ENCODE results near the gene JDP2.
A peak's percentile ranks its signal among the peaks of the same experiment; 100 is the strongest.

Gene JDP2

DNA sequence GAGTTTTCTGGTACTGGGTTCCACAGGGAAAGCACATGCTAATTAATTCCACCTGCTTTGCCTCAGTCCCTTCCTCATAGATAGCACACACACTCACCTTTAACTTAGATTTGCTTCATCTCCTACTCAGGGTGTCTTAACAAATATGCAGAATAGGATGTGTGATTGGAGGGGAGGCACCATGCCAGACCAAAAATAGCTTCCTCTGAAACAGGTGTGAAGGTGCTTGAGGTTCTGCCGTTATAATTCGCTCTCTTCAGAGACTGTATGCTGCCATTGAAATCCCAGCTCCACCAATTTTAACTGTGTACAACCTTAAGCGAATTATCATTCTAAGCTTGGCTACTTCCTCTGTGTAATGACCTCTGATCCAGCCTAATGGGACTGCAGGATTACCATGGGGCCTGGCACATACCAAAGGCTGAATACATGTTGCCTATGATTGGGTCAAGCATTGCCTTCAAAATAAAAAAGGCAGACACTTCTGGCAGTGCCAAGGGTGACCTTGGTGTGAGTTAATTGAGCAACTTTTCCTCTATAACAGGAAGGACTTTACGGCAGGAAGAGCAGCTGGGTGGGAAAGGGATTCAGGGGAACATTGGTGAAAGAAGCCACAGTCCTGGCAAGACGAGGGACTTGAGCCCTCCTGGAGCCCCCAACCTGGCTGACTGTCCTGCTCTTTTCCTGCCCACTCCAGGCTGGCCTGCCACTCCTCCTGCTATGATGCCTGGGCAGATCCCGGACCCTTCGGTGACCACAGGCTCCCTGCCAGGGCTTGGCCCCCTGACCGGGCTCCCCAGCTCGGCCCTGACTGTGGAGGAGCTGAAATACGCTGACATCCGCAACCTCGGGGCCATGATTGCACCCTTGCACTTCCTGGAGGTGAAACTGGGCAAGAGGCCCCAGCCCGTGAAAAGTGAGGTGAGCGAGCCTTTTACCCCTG is 9.7 kb downstream of the JDP2 start:
- H3K27me3 Mint-ChIP-seq (ENCODE audit: low read depth), result peaks cover 4% of the 10 kb centered on the region
- H3K4me1 Mint-ChIP-seq (ENCODE audit: low read depth), result peaks cover 19% of the 10 kb centered on the region
- no peaks in the 10 kb centered on the region for H3K9me3 Mint-ChIP-seq
- H3K4me3 Mint-ChIP-seq, result no peak overlapping the region
- no peak overlapping the region for H3K27ac Mint-ChIP-seq
- H3K36me3 Mint-ChIP-seq (ENCODE audit: low read depth), result peaks cover 7% of the 10 kb centered on the region

- no peak overlapping the region for H3K4me3 Mint-ChIP-seq
- peaks cover 7% of the 10 kb centered on the region for H3K36me3 Mint-ChIP-seq (ENCODE audit: low read depth)
- H3K27ac Mint-ChIP-seq, result peak overlapping the region; percentile 39
- no peaks in the 10 kb centered on the region for H3K9me3 Mint-ChIP-seq
- peaks cover 4% of the 10 kb centered on the region for H3K27me3 Mint-ChIP-seq (ENCODE audit: low read depth)
- peaks cover 17% of the 10 kb centered on the region for H3K4me1 Mint-ChIP-seq (ENCODE audit: low read depth)
Measured at GRCh38 chr14:75438486-75439080, 10.8 kb downstream of the JDP2 start.

GRCh38 chr14:75439989-75440388 is 12.2 kb downstream of the JDP2 start:
- H3K9me3 Mint-ChIP-seq, result no peaks in the 10 kb centered on the region
- H3K4me1 Mint-ChIP-seq (ENCODE audit: low read depth), result peaks cover 14% of the 10 kb centered on the region
- H3K4me3 Mint-ChIP-seq, result no peak overlapping the region
- no peak overlapping the region for H3K27ac Mint-ChIP-seq
- H3K27me3 Mint-ChIP-seq (ENCODE audit: low read depth), result peaks cover 4% of the 10 kb centered on the region
- peaks cover 7% of the 10 kb centered on the region for H3K36me3 Mint-ChIP-seq (ENCODE audit: low read depth)

GRCh38 chr14:75440733-75441477 is 13.1 kb downstream of the JDP2 start:
- no peaks in the 10 kb centered on the region for H3K9me3 Mint-ChIP-seq
- H3K27ac Mint-ChIP-seq, result no peak overlapping the region
- H3K4me3 Mint-ChIP-seq, result no peak overlapping the region
- peaks cover 5% of the 10 kb centered on the region for H3K36me3 Mint-ChIP-seq (ENCODE audit: low read depth)
- H3K27me3 Mint-ChIP-seq (ENCODE audit: low read depth), result peaks cover 4% of the 10 kb centered on the region
- peaks cover 5% of the 10 kb centered on the region for H3K4me1 Mint-ChIP-seq (ENCODE audit: low read depth)

DNA sequence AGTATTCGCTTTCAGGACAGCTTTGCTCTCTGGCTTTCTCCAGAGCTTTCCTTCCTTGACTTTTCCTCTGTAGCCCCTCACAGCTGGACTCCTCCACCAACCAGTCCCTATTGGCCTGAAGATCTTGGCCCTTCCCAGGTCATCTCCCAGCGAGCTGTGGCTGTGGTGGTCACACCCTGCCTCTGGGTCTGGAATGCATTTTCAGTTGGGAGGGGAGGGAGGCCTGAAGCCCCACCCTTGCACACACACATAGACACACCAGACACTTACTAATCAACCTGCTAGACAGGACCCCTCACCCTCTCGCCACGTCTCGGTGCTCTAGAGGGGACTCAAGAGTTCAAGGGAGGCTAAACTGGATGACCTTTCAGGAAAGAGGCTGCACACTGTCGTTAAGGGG is 13.9 kb downstream of the JDP2 start:
- Mint-ChIP-seq H3K9me3 (no peaks in the 10 kb centered on the region), H3K27me3 (ENCODE audit: low read depth) (peaks cover 4% of the 10 kb centered on the region), H3K4me3 (no peak overlapping the region), H3K36me3 (ENCODE audit: low read depth) (peaks cover 5% of the 10 kb centered on the region), H3K27ac (no peak overlapping the region), H3K4me1 (ENCODE audit: low read depth) (peaks cover 3% of the 10 kb centered on the region)

DNA sequence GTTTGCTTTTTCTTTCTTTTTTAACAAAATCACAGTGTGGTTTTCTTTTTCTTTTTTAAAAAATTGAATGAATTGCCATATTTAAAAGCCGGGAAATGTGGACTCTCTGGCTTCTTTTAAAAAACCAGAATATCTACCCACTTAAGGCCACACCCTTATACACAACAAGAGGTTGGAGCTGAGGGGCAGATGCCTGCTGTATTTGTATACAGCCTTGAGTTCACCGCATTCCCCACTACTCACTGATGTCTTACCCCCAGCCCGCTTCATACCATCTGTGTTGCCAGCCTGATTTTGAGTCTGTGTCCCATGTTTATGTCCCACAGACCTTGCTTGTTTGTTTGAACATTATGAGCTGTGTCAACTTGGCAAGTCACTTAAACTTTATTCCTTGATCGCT is 14.3 kb downstream of the JDP2 start:
- no peaks in the 10 kb centered on the region for H3K9me3 Mint-ChIP-seq
- peaks cover 3% of the 10 kb centered on the region for H3K4me1 Mint-ChIP-seq (ENCODE audit: low read depth)
- peaks cover 4% of the 10 kb centered on the region for H3K27me3 Mint-ChIP-seq (ENCODE audit: low read depth)
- H3K27ac Mint-ChIP-seq, result no peak overlapping the region
- no peak overlapping the region for H3K4me3 Mint-ChIP-seq
- H3K36me3 Mint-ChIP-seq (ENCODE audit: low read depth), result peaks cover 5% of the 10 kb centered on the region

DNA sequence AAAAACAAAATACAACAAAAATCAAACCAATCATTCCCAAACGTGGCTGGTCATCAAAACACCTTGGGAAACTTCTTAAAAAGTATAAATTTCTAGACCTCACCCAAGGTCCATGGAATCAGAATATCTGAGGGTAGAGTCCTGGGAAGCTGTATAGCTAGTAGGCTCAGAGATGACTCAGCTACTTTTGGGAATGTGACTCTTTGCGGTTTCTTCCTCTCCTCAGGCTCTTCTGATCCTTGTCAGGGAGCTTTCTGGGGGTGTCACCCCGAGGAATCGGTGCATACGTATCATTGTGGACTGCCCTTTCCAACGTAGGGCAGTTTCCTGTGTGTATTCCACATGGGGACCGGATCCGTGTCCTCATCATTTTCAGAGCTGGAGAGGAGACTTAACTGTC is 14.8 kb downstream of the JDP2 start:
- Mint-ChIP-seq H3K36me3 (ENCODE audit: low read depth) (peaks cover 5% of the 10 kb centered on the region), H3K4me3 (no peak overlapping the region), H3K9me3 (no peaks in the 10 kb centered on the region), H3K27me3 (ENCODE audit: low read depth) (peaks cover 4% of the 10 kb centered on the region), H3K27ac (no peak overlapping the region), H3K4me1 (ENCODE audit: low read depth) (peaks cover 3% of the 10 kb centered on the region)

DNA sequence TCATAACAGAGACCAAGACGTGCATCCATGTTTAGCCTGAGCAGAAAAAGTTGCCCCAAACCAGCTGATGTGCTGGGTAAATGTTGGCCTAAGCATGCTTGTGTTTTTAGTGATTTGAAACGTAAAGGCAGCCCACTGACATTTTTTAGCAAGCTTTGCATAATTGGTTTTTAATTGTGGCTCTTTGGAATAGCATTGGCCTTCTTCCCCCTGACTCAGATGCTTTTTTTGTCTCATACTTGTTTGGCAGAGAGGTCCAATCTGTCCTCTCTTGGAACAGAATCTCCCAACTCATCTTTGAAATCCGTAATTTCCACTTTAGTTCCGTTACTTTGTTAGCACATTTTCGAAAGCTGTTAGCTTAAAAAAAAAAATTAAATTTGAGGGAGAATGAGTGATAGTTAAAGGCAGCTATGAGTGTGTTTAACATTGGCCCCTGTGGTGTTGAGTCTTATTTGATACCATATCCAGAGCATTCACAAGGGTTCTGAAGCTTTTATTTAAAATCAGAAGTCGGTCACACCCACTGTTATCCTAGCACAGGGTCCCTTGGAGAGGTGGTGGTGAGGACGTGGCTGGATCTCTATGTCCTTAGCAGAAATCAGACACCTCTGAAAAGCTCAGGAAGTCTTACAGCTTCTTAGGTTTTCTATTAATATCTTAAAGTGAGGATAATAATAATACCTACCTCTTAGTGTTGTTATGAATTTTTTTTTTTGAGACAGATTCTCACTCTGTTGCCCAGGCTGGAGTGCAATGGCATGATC is 15.6 kb downstream of the JDP2 start:
- Mint-ChIP-seq H3K27me3 (ENCODE audit: low read depth) (peaks cover 4% of the 10 kb centered on the region), H3K4me3 (no peak overlapping the region), H3K9me3 (no peaks in the 10 kb centered on the region), H3K36me3 (ENCODE audit: low read depth) (peaks cover 2% of the 10 kb centered on the region), H3K4me1 (ENCODE audit: low read depth) (peaks cover 3% of the 10 kb centered on the region), H3K27ac (no peak overlapping the region)

GRCh38 chr14:75445236-75445635 is 17.4 kb downstream of the JDP2 start:
- peaks cover 9% of the 10 kb centered on the region for H3K27me3 Mint-ChIP-seq (ENCODE audit: low read depth)

GRCh38 chr14:75445963-75446362 is 18.1 kb downstream of the JDP2 start:
- Mint-ChIP-seq H3K27me3 (ENCODE audit: low read depth) (peaks cover 6% of the 10 kb centered on the region), H3K9me3 (no peaks in the 10 kb centered on the region), H3K27ac (no peak overlapping the region), H3K4me1 (ENCODE audit: low read depth) (peaks cover 7% of the 10 kb centered on the region), H3K4me3 (no peak overlapping the region), H3K36me3 (ENCODE audit: low read depth) (no peaks in the 10 kb centered on the region)

More at GRCh38 chr14:75445236-75445635, 17.4 kb downstream of the JDP2 start:
- Mint-ChIP-seq H3K9me3 (no peaks in the 10 kb centered on the region), H3K27ac (no peak overlapping the region), H3K4me3 (no peak overlapping the region), H3K4me1 (ENCODE audit: low read depth) (peaks cover 7% of the 10 kb centered on the region), H3K36me3 (ENCODE audit: low read depth) (peaks cover 2% of the 10 kb centered on the region)

GRCh38 chr14:75446447-75446846 is 18.6 kb downstream of the JDP2 start:
- H3K4me3 Mint-ChIP-seq, result no peak overlapping the region
- peaks cover 5% of the 10 kb centered on the region for H3K27me3 Mint-ChIP-seq (ENCODE audit: low read depth)
- no peak overlapping the region for H3K27ac Mint-ChIP-seq
- no peaks in the 10 kb centered on the region for H3K9me3 Mint-ChIP-seq
- peaks cover 7% of the 10 kb centered on the region for H3K4me1 Mint-ChIP-seq (ENCODE audit: low read depth)
- no peaks in the 10 kb centered on the region for H3K36me3 Mint-ChIP-seq (ENCODE audit: low read depth)

DNA sequence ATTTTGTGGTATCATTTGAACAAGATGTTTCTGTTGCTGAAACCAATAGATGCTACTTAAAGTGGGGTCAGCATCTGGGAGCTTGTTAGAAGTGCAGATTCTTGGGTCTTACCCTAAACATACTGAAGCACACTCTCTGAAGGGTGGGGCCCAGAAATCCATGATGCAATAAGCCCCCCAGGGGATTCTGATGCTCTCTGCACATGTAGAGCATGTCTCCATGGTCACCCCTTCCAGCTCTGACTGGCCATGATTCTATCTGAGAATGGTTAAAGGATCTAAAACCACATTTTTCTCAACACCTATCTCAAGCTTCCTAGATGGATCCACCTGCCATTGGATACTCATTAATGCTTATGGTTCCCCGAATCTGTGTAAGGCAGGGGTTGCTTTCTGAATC is 20.4 kb downstream of the JDP2 start:
- peaks cover 7% of the 10 kb centered on the region for H3K4me1 Mint-ChIP-seq (ENCODE audit: low read depth)
- H3K9me3 Mint-ChIP-seq, result no peaks in the 10 kb centered on the region
- no peak overlapping the region for H3K27ac Mint-ChIP-seq
- no peaks in the 10 kb centered on the region for H3K36me3 Mint-ChIP-seq (ENCODE audit: low read depth)
- no peak overlapping the region for H3K4me3 Mint-ChIP-seq
- peaks cover 5% of the 10 kb centered on the region for H3K27me3 Mint-ChIP-seq (ENCODE audit: low read depth)

DNA sequence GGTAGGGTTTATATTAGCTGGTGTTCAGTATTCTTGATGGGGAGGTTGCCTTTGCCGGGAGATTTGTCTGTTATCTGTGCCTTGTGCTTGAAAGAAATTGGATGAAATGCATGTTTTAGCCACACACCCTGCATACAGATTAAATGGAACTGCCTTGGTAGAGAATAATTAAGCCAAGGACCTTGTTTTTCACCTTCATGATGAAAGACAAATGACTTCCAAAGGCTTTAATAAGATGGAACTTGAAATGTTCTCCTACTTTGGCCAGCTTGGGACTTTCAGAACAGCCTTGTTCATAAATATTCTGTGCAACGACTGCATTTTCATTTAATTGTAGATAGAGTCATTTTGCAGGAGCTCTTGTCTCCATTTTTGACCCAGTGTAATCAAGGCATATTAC is 21.2 kb downstream of the JDP2 start:
- no peak overlapping the region for H3K4me3 Mint-ChIP-seq
- H3K27me3 Mint-ChIP-seq (ENCODE audit: low read depth), result peaks cover 5% of the 10 kb centered on the region
- no peak overlapping the region for H3K27ac Mint-ChIP-seq
- H3K9me3 Mint-ChIP-seq, result no peaks in the 10 kb centered on the region
- H3K4me1 Mint-ChIP-seq (ENCODE audit: low read depth), result peaks cover 10% of the 10 kb centered on the region
- no peaks in the 10 kb centered on the region for H3K36me3 Mint-ChIP-seq (ENCODE audit: low read depth)

DNA sequence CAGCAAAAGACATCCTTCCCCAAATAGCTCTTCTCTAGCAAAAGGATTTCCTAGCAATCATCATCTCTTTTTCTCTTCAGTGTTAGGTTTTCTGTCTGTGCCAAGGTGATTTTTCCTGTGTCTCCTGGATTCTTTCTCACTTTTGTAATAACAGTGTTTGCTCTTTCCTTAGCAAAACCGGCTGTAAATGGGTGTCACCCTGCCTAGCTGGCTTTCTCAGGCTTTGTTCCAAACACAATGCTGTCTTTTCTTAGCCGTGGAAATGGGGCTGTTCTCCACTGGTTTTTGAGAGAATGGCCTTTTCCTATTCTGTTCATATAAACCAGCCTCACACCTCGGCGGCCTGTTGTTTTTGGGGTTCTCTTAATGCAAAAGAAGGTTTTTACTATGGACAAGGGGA is 21.9 kb downstream of the JDP2 start:
- Mint-ChIP-seq H3K27me3 (ENCODE audit: low read depth) (peaks cover 5% of the 10 kb centered on the region), H3K4me1 (ENCODE audit: low read depth) (peaks cover 10% of the 10 kb centered on the region), H3K27ac (no peak overlapping the region), H3K9me3 (no peaks in the 10 kb centered on the region), H3K4me3 (no peak overlapping the region), H3K36me3 (ENCODE audit: low read depth) (no peaks in the 10 kb centered on the region)
